ENCODE measurements around the gene CCDC57.

CCDC57 gene

GRCh38 chr17:82245134-82246039 is 32.7 kb upstream of the CCDC57 start:
- DNase-seq, result no peak

GRCh38 chr17:82244413-82245133 is 31.9 kb upstream of the CCDC57 start:
- DNase-seq, result no peak

DNA sequence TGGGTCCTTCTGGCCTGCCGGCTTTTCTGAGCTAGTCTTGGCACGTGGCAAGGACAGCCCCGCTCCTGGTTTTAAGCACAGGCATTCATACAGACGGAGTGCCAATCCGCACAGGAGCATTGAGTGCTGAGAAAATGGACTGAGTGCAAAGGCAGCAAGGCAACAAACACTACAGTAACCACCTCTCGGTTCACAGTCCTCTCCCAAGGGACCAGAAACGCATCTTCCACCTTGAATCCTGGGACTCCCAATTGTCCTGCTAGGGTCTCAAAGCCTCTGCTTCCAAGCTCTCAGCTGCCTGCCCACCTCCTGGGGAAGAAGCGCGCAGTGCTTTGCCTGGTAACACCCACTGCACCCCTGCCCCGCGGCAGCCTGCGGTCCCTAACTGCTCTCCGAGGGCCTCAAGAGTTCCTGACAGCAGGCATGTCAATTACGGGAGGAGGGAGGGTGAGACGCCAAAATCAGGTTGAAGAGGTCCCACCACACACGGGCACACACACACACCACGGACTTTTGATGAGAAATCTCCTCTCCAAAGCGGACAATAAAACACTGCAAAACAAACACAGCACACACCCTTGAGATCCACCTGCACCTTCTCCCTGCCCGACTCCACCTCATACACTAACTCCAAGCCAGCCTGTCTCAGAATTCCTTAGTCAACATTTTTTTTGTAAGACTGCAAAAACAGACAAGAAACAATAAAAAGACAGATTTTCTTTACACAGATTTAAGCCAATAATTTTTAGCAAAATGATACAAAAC is 31.2 kb upstream of the CCDC57 start:
- DNase-seq, result no peak

DNA sequence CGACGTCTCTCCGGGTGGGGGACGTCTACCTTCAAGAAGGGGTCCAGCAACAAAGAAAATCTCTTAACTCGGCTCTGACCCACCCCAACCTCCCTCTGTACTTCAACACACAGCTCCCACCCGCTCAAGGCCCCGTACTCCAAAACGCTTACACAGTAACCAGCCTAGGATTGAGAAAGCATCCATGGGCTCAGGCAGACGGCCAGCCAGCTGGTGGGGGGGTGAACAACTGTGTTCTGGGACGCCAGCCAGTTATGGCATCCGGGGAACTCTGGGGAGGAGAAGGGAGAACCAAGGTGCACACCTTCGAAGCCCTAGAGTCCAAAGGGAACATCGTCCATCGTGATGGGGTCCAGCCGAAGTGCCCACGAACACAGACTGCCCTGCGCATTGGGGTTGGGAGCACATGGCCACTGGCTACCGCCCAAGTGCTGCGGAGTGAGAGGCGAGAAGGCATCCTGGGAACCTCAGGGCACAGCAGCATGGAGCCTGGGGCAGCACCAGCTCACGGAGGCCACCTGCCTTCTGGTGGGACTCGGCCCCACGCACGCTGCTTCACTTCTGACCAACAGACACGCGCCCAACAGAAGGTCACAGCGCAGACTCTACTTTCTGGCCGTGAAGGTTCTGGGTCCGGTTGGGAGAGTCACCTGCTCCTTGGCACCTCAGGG is 30.5 kb upstream of the CCDC57 start:
- no peak for DNase-seq

GRCh38 chr17:82242698-82242976 is 30.0 kb upstream of the CCDC57 start:
- DNase-seq, result no peak

DNA sequence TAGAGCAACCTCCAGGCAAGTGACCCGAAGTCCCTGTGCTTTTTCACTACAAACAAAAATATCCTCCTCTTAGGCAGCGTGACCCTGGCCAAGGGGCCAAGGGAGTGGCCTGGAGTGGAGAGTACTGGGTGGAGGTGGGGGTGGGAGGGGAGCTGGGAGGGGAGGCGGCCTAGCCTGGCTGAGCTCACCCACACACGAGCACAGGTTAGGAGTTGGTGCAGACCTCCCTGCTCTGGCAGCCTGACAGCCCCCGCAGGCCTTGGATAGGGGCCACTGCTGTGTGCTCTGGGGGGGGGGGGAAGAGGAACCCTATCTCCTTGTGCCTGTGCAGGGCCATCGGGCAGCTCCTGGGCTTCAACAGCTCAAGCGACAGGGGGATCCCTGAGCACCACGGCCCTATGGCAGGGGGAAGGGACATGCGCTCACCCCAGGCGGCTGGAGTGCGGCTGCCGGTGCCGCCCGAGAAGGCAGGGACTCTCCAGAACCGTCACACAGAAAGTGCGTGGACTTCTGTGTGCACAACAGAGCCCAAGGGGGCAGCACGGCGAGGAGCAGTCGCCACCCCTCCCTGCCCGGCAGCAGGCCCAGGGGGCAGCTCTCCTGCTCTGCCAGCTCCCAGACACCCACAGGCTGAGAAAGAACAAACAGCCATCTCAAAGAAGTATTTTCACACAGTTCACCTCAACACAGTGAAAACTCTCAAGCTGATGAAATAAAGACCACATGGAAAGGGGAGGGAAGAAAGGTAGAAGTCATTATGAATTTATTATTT is 29.5 kb upstream of the CCDC57 start:
- DNase-seq, result no peak

GRCh38 chr17:82241183-82241925 is 28.7 kb upstream of the CCDC57 start:
- DNase-seq, result no peak

DNA sequence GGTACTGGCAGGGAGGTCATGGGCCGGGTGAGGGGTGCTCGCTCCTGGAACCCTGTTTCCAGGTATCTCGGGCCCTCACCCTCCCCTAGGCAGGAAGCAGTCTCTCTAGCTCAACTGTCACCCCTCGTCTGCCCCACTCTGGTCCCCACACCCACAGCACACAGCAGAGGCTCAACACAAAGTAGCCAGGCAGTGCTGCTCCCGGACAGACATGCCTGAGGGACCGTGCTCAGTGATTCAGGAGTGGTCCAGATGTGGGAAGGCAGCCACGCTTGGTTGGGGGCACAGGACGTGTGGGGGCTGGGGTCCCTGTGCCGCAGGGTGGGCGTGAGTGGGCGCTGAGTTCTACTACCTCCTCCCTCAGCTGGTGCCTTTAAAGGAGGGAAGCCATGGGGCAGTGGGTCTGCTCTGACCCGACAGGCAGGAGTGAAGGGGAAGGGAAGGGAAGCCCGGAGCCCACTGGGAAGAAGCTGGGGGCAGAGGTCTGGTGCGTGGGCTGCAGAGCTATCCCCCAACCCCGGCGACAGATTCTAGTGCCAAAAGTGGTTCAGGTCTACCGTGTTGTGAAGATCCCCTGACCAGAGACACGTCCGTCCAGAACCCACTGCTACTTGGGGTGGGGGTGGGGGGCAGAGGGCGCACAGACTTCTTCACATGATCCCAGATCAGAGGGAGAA is 28.0 kb upstream of the CCDC57 start:
- no peak for DNase-seq

DNA sequence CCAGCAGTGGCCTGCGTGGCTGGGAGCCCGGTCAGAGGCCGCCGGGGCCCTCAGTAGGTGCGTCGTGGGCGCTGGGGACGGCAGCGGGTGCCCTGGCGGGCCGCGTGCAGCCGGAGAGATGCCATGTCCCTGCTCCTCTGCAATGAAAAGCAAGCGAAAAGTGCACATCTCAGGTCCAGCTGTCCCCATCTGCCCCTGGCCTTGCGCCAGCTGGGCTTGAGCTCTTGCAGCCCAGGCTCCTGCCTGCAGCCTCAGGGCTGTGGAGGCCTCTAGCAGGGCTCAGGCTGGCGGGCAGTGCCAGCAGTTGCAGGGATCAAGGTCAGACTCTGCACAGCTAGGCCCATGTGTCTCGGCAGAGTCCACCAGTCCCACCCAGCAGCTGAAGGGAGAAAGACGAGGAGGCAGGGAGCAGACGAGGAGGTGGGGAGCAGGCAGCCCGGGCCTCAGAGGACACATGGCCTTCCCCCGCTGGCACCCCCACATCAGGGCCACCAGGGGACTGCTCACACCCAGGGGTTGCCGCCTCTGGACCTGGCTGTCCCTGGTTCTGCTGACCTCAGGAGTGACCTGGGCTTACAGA is 27.4 kb upstream of the CCDC57 start:
- DNase-seq, result no peak

GRCh38 chr17:82239401-82239925 is 26.8 kb upstream of the CCDC57 start:
- DNase-seq, result no peak

- DNase-seq, result peak; percentile 58
Measured at GRCh38 chr17:82238472-82239201, 26.0 kb upstream of the CCDC57 start.

- DNase-seq, result no peak
Measured at GRCh38 chr17:82237746-82238471, 25.3 kb upstream of the CCDC57 start.

DNA sequence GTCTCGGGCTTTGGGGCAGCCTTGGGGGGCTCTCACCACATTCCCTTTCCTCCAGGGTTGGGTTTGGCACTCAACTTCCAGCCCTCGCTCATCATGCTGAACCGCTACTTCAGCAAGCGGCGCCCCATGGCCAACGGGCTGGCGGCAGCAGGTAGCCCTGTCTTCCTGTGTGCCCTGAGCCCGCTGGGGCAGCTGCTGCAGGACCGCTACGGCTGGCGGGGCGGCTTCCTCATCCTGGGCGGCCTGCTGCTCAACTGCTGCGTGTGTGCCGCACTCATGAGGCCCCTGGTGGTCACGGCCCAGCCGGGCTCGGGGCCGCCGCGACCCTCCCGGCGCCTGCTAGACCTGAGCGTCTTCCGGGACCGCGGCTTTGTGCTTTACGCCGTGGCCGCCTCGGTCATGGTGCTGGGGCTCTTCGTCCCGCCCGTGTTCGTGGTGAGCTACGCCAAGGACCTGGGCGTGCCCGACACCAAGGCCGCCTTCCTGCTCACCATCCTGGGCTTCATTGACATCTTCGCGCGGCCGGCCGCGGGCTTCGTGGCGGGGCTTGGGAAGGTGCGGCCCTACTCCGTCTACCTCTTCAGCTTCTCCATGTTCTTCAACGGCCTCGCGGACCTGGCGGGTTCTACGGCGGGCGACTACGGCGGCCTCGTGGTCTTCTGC is 24.6 kb upstream of the CCDC57 start:
- no peak for DNase-seq

DNA sequence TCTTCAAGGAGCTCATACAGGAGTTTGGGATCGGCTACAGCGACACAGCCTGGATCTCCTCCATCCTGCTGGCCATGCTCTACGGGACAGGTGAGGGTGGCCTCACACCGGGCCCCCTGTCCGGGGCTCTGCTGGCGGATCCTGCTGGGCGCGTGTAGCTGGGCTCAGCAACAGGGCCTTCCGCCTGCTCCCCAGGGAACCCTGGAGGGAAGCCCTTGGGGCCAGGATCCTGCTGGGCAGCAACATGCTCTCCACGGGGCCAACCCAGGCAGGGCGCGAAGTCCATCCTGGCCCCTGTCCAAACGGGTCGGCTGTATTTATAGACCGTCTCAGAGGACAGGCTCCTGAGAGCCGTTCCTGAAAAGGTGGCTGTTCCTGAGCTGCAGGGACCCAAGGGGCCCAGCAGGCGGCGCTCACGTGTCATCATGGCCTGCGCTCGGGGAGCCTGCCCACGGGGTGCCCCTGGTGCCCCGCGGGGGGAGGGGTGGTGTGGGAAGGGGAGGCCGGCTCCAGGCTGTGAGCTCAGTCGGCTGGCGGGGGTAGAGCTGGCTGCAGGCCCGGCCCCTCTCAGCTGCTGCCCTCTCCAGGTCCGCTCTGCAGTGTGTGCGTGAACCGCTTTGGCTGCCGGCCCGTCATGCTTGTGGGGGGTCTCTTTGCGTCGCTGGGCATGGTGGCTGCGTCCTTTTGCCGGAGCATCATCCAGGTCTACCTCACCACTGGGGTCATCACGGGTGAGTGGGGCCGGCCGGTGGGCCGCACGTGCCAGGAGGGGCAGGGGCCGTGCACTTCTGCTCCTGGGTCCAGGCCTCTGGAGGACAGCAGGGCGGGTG is 23.7 kb upstream of the CCDC57 start:
- DNase-seq, result peak; percentile 68

GRCh38 chr17:82235775-82236141 is 23.1 kb upstream of the CCDC57 start:
- DNase-seq, result no peak

DNA sequence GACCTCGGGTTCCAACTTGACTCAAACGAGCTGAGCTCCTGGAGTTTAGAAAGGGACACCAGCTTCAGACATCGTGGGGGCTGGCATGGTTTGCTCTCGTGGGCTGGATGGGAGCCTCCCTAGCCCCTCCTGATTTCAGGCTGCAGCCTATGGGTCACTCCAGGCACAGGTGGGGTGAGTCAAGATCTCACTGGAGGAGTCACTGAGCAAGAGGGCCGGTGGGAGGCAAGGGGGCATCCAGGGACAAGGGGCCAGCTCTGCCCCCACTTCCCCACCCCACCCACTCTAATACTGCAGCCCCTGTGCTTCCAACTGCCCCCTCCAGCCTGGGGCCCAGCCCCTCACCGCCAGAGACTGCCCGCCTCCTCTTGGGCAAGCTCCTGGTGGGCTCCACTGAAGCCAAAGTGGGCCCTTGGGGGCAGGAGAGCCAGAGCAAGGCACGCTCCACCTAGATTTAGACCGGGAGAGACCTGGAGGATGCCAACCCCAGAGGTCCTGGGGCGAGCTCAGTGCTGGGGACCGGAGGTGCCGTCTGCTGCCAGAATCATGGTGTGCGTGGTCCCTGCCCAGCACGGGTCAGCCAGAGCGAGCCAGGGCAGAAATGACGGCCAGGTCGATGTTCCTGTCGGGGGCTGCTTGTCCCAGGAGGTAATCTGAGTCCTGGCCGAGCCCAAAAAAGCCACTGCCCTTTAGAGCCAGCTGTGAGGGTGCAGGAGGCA is 22.6 kb upstream of the CCDC57 start:
- DNase-seq, result no peak
